Stimulated activated naive CD8-positive, alpha-beta T cell treated with anti-CD3 and anti-CD28 coated beads, Interleukin-15, Interleukin-2, amounts not matched to agents 100 ng/mL and 50 ng/mL, for 24 hours (primary cell): ENCODE results near the gene DAZAP1.

Experiments used
- H3K27ac Mint-ChIP-seq: one replicate; pipeline ENCODE4 v1.8.0; 2021; ENCODE audit warnings: mild to moderate bottlenecking, mixed read lengths
- H3K27me3 Mint-ChIP-seq: one replicate; pipeline ENCODE4 v1.8.0; 2021; ENCODE audit warnings: mixed read lengths
- H3K36me3 Mint-ChIP-seq: one replicate; pipeline ENCODE4 v1.8.0; 2021; ENCODE audit warnings: low read depth, mixed read lengths
- H3K4me1 Mint-ChIP-seq: one replicate; pipeline ENCODE4 v1.8.0; 2021; ENCODE audit warnings: low read depth, mixed read lengths
- H3K4me3 Mint-ChIP-seq: one replicate; pipeline ENCODE4 v1.8.0; 2021; ENCODE audit warnings: mild to moderate bottlenecking, mixed read lengths
- H3K9me3 Mint-ChIP-seq: one replicate; pipeline ENCODE4 v1.8.0; 2021; ENCODE audit warnings: mixed read lengths

The DAZAP1 gene

GRCh38 chr19:1407528-1408299, at the start of gene DAZAP1:
Gene DAZAP1 (plus strand): TSS chr19:1407586. CDS start chr19:1407774, 188 bp downstream.
- peak within 1 kb of the TSS; percentile 86 for H3K27ac Mint-ChIP-seq

GRCh38 chr19:1360126-1360817, 47.1 kb upstream of the DAZAP1 start:
- Mint-ChIP-seq H3K4me1 (peaks cover 45% of the 10 kb centered on the region), H3K9me3 (no peaks in the 10 kb centered on the region), H3K27ac (no peak overlapping the region), H3K27me3 (no peaks in the 10 kb centered on the region), H3K36me3 (peaks cover 71% of the 10 kb centered on the region), H3K4me3 (no peak overlapping the region)

More at GRCh38 chr19:1407528-1408299, at the start of gene DAZAP1:
- H3K4me3 Mint-ChIP-seq, result peak within 1 kb of the TSS; percentile 95
- peaks cover 21% of the 10 kb centered on the region for H3K36me3 Mint-ChIP-seq
- H3K4me1 Mint-ChIP-seq, result peaks cover 48% of the 10 kb centered on the region
- H3K27me3 Mint-ChIP-seq, result peaks cover 3% of the 10 kb centered on the region
- H3K9me3 Mint-ChIP-seq, result no peaks in the 10 kb centered on the region

GRCh38 chr19:1360818-1361461, 46.4 kb upstream of the DAZAP1 start:
- H3K4me1 Mint-ChIP-seq, result peaks cover 39% of the 10 kb centered on the region
- peaks cover 67% of the 10 kb centered on the region for H3K36me3 Mint-ChIP-seq
- H3K27ac Mint-ChIP-seq, result no peak overlapping the region
- no peak overlapping the region for H3K4me3 Mint-ChIP-seq
- no peaks in the 10 kb centered on the region for H3K27me3 Mint-ChIP-seq
- no peaks in the 10 kb centered on the region for H3K9me3 Mint-ChIP-seq

- H3K4me3 Mint-ChIP-seq, result peak overlapping the region; percentile 10
- peaks cover 67% of the 10 kb centered on the region for H3K36me3 Mint-ChIP-seq
- H3K4me1 Mint-ChIP-seq, result peaks cover 34% of the 10 kb centered on the region
- H3K9me3 Mint-ChIP-seq, result no peaks in the 10 kb centered on the region
- H3K27me3 Mint-ChIP-seq, result no peaks in the 10 kb centered on the region
- no peak overlapping the region for H3K27ac Mint-ChIP-seq
Observed at GRCh38 chr19:1361601-1362386, 45.6 kb upstream of the DAZAP1 start.

GRCh38 chr19:1362387-1363257, 44.8 kb upstream of the DAZAP1 start:
- Mint-ChIP-seq H3K27ac (peak overlapping the region; percentile 55), H3K27me3 (no peaks in the 10 kb centered on the region), H3K9me3 (no peaks in the 10 kb centered on the region), H3K36me3 (peaks cover 64% of the 10 kb centered on the region), H3K4me1 (peaks cover 34% of the 10 kb centered on the region), H3K4me3 (peak overlapping the region; percentile 64)

GRCh38 chr19:1363599-1363998, 43.8 kb upstream of the DAZAP1 start:
- Mint-ChIP-seq H3K27ac (no peak overlapping the region), H3K4me1 (peaks cover 34% of the 10 kb centered on the region), H3K4me3 (peak overlapping the region; percentile 64), H3K36me3 (peaks cover 54% of the 10 kb centered on the region), H3K27me3 (no peaks in the 10 kb centered on the region), H3K9me3 (no peaks in the 10 kb centered on the region)

GRCh38 chr19:1364070-1364704, 43.2 kb upstream of the DAZAP1 start:
- Mint-ChIP-seq H3K4me1 (peaks cover 34% of the 10 kb centered on the region), H3K27ac (peak overlapping the region; percentile 36), H3K4me3 (peak overlapping the region; percentile 64), H3K36me3 (peaks cover 48% of the 10 kb centered on the region), H3K27me3 (no peaks in the 10 kb centered on the region), H3K9me3 (no peaks in the 10 kb centered on the region)

GRCh38 chr19:1365319-1366269, 41.8 kb upstream of the DAZAP1 start:
- peaks cover 40% of the 10 kb centered on the region for H3K36me3 Mint-ChIP-seq
- H3K27ac Mint-ChIP-seq, result no peak overlapping the region
- no peaks in the 10 kb centered on the region for H3K9me3 Mint-ChIP-seq
- peaks cover 34% of the 10 kb centered on the region for H3K4me1 Mint-ChIP-seq
- H3K4me3 Mint-ChIP-seq, result no peak overlapping the region
- no peaks in the 10 kb centered on the region for H3K27me3 Mint-ChIP-seq

GRCh38 chr19:1366296-1366695, 41.1 kb upstream of the DAZAP1 start:
- H3K4me3 Mint-ChIP-seq, result no peak overlapping the region
- H3K36me3 Mint-ChIP-seq, result peaks cover 38% of the 10 kb centered on the region
- peaks cover 34% of the 10 kb centered on the region for H3K4me1 Mint-ChIP-seq
- no peak overlapping the region for H3K27ac Mint-ChIP-seq
- H3K9me3 Mint-ChIP-seq, result no peaks in the 10 kb centered on the region
- no peaks in the 10 kb centered on the region for H3K27me3 Mint-ChIP-seq

GRCh38 chr19:1366899-1367870, 40.2 kb upstream of the DAZAP1 start:
- H3K4me3 Mint-ChIP-seq, result no peak overlapping the region
- H3K27ac Mint-ChIP-seq, result no peak overlapping the region

GRCh38 chr19:1369214-1369805, 38.1 kb upstream of the DAZAP1 start:
- Mint-ChIP-seq H3K4me1 (peaks cover 8% of the 10 kb centered on the region), H3K27ac (no peak overlapping the region), H3K9me3 (no peaks in the 10 kb centered on the region), H3K4me3 (no peak overlapping the region), H3K27me3 (no peaks in the 10 kb centered on the region), H3K36me3 (peaks cover 31% of the 10 kb centered on the region)

More at GRCh38 chr19:1366899-1367870, 40.2 kb upstream of the DAZAP1 start:
- Mint-ChIP-seq H3K4me1 (peaks cover 30% of the 10 kb centered on the region), H3K36me3 (peaks cover 30% of the 10 kb centered on the region), H3K27me3 (no peaks in the 10 kb centered on the region), H3K9me3 (no peaks in the 10 kb centered on the region)
